Activated gamma-delta T cell (primary cell): Measurements from ENCODE around the gene ROBO4.

Experiments
- DNase-seq: peaks from one replicate; lab custom pipeline; 2025; lab: John Stamatoyannopoulos, UW

The ROBO4 gene

GRCh38 chr11:124918950-124919349, 21.3 kb upstream of the ROBO4 start, which contains the start of gene HEPN1:
TSS of gene HEPN1 (plus strand) at chr11:124919250.
- no peak for DNase-seq

GRCh38 chr11:124917115-124917637, 19.5 kb upstream of the ROBO4 start:
- no peak for DNase-seq

DNA sequence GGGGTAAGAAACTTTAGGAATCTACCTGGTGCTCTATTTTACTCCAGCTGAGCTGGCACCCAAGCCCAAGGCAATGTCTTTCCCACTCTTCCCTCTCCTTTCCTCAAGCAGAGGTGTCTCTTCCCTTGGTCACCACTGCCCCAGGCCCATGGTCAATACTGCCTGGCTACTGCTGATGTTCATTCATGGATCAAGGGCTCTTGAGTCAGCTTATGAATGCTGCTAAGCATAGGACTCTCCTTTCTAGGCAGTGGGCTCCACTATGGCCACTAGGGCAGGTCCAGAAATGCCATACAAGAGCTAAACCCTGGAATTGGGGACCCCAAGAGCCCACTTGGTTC, 18.7 kb upstream of the ROBO4 start:
- DNase-seq: no peak

DNA sequence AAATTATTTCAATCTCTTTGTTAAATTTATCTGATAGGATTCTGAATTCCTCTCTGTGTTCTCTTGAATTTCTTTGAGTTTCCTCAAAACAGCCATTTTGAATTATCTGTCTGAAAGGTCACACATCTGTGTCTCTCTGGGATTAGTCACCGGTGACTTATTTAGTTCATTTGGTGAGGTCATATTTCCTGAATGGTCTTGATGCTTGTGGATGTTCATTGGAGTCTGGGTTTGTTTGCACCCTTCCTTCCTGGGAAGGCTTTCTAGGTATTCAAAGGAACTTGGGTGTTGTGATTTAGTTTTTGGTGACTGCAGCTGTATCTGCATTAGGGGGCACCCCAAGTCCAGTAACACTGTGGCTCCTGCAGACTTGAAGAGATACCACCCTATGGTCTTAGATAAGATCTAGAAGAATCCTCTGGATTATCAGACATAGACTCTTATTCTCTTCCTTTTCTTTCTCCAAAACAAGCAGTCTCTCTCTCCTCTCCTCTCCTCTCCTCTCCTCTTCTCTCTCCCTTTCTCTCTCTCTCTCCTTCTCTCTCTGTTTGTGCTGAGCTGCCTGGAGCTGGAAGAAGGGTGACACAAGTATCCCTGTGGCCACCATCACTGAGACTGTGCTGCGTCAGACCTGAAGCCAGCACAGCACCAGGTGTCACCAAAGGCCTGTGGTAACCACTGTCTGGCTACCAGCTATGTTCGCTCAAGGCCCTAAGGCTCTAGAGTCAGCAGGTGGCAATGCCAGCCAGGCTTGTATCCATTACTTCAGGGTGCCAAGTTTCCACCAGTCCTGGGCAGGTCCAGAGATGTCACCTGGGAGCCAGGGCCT, 18.1 kb upstream of the ROBO4 start:
- DNase-seq: no peak

DNA sequence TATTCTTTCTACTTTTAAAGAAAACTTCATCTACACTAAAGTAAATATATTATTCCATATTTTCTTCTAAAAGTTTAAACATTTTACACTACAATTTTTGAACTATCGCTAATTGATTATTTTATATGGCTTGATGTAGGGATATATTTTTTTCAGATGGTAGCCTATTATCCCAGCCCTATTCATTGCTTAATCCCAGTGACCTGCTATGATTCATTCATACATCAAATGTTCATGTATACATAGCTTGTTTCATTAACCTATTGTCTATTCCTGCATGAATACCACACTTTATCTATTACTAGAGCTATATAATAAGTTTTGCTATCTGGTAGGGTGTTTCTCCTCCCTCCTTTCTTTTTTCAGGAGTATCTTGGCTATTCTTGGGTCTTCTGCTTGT, 5.0 kb upstream of the ROBO4 start:
- no peak for DNase-seq

- no peak for DNase-seq
These were observed 2.8 kb upstream of the ROBO4 start for GRCh38 chr11:124900464-124900863.

- no peak for DNase-seq
These were observed 1.9 kb upstream of the ROBO4 start for GRCh38 chr11:124899383-124900145.

DNA sequence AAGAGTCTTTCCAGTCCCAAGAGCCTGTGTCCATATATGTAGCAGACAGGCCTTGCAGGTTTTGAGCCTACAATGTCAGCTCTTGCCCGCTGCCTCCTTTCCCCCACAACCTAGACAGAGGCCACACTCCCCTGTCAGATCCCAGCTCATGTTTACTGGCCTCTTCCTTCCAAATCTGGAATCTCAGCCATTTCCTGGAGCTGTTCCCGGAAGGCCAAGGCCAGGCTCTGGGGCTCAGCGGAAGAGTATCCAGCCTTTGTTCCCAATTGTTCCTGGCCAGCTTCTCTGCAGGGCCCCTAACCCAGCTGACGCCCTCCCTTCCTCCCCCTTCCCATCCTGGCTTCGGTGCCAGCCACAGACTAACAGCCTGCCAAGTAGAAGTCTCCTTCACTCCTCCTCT, 1.0 kb upstream of the ROBO4 start:
- DNase-seq: no peak

DNA sequence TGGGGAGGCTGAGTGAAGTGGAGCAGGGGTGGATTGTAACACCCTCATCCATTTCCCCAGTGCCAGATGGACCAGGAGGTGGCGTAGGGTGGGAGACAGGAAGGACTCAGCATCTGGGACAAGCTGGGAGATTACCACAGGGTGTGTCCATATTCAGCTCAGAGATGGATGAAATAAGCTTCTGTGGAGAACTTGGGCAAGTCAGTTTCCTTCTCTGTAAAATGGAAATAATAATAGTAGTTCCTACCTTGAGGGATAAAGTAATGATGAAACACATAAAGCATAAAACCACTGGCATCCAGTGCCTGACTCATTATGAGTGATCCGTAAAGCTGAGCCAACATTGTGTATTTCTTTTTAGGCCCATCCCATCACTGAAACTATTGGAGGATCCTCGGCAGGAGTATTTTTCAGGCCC, 607 bp upstream of the ROBO4 start:
- no peak for DNase-seq

GRCh38 chr11:124896821-124897391, 759 bp downstream of the ROBO4 start:
- DNase-seq: no peak

DNA sequence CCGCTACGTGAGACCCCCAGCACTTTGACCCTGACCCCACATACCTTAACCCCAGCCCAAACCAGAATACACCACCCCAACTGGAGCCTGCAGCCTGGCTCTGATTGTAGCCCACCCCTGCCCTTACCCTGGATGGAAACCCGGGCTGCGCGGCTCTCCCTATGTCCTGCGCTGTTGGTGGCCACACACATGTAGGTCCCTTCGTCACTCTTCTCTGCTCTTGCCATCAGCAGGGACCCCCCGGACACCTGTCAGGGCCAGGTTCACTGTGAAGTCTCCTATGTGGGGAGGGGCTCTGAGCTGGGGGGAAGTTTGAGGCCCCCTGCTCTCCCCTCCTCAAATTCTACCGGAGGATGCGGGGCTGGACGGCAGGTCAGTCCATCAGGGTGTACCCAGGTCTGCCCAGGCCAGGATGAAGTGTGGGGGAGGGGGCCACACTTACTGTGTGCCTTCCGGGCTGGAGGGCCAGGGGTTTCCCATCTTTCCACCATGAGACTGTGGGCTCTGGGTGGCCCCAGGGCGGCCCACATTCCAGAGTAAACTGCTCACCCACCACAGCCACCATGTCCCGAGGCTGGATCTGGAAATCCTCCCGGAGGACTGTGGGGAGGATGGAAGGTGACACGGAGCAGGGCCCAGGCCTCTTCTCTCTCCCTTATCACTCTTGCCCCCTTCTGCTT, 1.5 kb downstream of the ROBO4 start:
- no peak for DNase-seq

GRCh38 chr11:124895471-124895971, 2.1 kb downstream of the ROBO4 start:
- no peak for DNase-seq

GRCh38 chr11:124894606-124895430, 2.8 kb downstream of the ROBO4 start:
- no peak for DNase-seq

- no peak for DNase-seq
These were observed 3.8 kb downstream of the ROBO4 start for GRCh38 chr11:124893781-124894401.

GRCh38 chr11:124892750-124893454, 4.8 kb downstream of the ROBO4 start:
- DNase-seq: no peak

DNA sequence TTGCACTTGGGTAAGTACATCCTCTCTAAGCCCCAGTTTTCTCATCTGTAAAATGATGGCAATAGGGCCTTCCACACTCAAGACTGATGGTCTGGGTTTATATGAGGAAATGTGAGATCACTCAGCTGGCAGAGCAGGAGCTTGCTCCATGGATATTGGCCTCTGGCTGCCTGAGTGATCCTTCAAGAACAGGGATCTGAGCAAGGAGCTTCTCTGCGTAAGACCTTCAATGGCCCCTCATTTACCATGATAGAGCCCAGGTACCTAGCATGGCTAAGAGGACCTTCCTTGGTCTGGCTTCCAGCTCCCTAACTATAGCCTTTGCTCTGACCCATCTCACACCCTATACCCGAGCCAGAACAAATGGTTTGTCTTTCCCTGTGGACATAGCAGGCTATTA, 5.5 kb downstream of the ROBO4 start:
- no peak for DNase-seq

DNA sequence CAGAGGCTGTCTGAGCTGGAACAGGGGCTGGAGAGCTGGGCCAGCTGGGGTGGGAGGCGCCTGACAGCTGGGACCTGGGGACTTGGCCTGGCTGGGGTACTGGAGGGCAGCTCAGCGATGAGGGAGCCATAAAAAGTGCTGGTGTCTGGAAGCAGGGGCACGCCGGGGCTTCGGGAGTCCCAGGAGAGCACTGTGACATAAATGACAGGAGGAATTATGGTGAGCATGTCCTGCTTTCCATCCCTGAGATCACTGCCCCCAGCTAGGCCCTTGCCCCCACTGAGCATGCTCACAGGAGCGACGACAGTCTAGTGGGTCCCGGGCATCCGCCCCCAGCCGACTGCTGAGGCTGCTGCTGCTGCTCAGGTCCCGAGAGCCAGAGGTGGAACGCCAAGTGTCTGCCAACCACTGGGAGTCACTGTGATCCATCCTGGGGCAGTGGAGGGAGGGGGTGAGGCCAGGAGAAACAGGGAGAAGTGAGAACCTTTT, 6.2 kb downstream of the ROBO4 start:
- no peak for DNase-seq

DNA sequence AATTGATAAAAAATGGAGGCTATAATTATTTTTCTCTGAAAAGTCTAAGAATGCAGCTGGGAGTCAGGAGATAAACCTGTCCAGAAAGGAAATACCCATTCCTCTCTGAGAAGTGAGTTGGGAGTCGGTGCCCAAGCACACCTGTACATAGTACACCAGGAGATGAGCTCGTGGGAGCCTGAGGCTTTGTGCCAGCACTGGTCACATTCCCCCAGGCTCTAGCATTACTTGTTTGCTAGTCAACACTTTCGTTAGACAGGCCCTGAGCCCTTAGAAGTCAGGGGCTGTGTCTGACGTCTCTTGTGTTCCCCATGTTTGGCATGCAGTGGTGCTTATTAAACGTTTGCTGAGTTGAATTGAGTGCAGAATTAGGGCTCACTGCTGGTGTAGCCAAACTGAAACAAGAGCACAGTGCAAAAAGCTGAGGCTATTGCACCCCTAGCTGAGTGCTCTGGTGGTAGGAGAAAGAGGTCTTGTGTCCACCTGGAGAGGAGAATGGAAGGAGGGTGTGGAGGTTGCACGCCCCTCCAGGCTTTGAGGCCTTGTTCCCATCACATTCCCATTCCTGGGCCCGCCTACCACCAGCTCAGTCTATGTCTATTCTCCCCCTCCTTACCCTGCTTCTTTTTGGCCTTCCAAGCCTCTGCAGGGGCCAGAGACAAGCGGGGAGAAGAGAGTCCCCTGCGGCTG, 6.8 kb downstream of the ROBO4 start:
- DNase-seq: no peak

DNA sequence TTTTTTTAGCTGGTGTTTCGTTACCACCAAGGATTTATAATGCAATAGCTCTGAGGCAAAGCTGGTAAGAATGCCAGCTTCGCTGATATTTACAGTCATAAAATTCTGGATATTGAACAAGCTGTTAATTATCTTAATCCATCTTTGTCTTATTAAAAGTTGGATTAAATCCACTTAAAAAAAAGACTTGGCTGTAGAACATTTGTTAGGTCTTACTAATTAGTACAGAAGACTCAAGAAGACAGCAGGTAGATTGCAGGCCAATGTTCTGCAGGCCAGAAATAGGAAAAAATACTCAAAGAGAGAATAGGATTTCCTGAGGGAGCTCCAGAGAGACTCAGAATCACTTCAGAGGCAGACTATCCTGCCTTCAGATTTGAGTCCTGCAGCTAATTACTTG, 7.5 kb downstream of the ROBO4 start:
- no peak for DNase-seq
